HPDE6-E6E7 (cell line): ENCODE results near the gene CHRDL2.
"Not testable (repeated sequence)": the region's sequence is repeated elsewhere in the genome, so short reads cannot be mapped to it uniquely, and the experiment has no call there.

ENCODE experiments used
- DNase-seq: peaks from one replicate; pipeline ENCODE4 v3.0.0; 2011; ENCODE audit warnings: missing footprints; ENCODE audit errors: extremely low spot score

CHRDL2 gene

GRCh38 chr11:74670171-74670570 lies 61.1 kb downstream of the CHRDL2 start:
- no peak for DNase-seq

GRCh38 chr11:74669211-74670160 lies 61.7 kb downstream of the CHRDL2 start:
- DNase-seq, result no peak

GRCh38 chr11:74663315-74663714 lies 67.9 kb downstream of the CHRDL2 start:
- no peak for DNase-seq

- DNase-seq, result no peak
Measured at GRCh38 chr11:74662487-74663103, 68.6 kb downstream of the CHRDL2 start.

- DNase-seq, result not testable (repeated sequence)
Measured at GRCh38 chr11:74659124-74659523, 72.1 kb downstream of the CHRDL2 start.

GRCh38 chr11:74654976-74655375 lies 76.2 kb downstream of the CHRDL2 start:
- DNase-seq, result no peak

- no peak for DNase-seq
Measured at GRCh38 chr11:74650498-74650897, 80.7 kb downstream of the CHRDL2 start.

- no peak for DNase-seq
Measured at GRCh38 chr11:74648894-74649293, 82.3 kb downstream of the CHRDL2 start.

GRCh38 chr11:74647831-74648230 lies 83.4 kb downstream of the CHRDL2 start:
- no peak for DNase-seq

- no peak for DNase-seq
Measured at GRCh38 chr11:74647404-74647803, 83.8 kb downstream of the CHRDL2 start.

- DNase-seq, result no peak
Measured at GRCh38 chr11:74646954-74647353, 84.3 kb downstream of the CHRDL2 start.
